Hair follicle dermal papilla cell (primary cell): ENCODE data around the gene RNF149. TPM values are rescaled to one million over a fixed set of nuclear protein-coding genes. Genes with fewer than 3 reads are reported as not detected.

ENCODE experiments used
- small RNA-seq: library from RNA; depleted of rRNA; stranded (forward); fragments of <200 nt; gene quantifications from one replicate; pipeline ENCODE3, GENCODE V24; 2012
- total RNA-seq: library from RNA; depleted of rRNA; stranded (reverse); fragments of >200 nt; gene quantifications from 2 replicates; pipeline ENCODE4 v1.2.3, GENCODE V29; 2012

Gene RNF149, protein sequence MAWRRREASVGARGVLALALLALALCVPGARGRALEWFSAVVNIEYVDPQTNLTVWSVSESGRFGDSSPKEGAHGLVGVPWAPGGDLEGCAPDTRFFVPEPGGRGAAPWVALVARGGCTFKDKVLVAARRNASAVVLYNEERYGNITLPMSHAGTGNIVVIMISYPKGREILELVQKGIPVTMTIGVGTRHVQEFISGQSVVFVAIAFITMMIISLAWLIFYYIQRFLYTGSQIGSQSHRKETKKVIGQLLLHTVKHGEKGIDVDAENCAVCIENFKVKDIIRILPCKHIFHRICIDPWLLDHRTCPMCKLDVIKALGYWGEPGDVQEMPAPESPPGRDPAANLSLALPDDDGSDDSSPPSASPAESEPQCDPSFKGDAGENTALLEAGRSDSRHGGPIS
- 53.1 and 68.2 TPM in 2 replicates for total RNA-seq

DNA sequence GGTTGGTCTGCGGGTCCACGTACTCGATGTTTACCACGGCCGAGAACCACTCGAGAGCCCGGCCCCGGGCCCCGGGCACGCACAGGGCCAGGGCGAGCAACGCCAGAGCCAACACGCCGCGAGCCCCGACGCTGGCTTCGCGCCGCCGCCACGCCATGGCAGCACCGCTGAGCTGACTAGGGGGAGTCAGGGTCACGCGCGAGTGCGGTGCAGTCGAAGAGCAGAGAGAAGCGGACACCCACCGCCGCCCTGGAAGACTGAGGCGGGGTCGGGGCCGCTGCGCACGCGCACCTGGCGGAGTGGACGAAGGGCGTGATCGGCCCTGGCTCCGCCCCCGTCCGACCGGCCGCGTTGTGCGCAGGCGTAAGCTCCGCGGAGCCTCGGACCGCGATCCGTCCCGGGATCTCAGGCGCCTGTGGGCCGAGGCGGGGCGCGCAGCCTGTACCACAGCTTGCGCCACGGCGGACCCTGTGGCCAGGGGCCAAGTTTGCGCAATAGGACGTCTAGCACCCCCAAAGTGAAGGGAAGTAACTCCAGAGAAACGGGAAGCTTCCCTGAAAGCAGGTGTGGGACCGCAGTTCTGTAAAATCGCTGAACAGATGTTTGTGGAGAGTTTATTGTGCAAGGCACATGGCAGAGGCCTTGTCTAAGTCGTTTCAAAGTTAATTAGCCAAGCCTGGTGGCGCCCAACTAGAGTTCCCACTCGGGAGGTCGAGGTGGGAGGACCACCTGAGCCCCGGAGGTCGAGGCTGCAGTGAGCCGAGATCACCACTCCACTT lies at the start of gene RNF149:
Gene RNF149, minus strand, starts transcription at position 270 of the 779 bp plus-strand sequence. Its CDS starts 113 bp downstream, at position 157.

DNA sequence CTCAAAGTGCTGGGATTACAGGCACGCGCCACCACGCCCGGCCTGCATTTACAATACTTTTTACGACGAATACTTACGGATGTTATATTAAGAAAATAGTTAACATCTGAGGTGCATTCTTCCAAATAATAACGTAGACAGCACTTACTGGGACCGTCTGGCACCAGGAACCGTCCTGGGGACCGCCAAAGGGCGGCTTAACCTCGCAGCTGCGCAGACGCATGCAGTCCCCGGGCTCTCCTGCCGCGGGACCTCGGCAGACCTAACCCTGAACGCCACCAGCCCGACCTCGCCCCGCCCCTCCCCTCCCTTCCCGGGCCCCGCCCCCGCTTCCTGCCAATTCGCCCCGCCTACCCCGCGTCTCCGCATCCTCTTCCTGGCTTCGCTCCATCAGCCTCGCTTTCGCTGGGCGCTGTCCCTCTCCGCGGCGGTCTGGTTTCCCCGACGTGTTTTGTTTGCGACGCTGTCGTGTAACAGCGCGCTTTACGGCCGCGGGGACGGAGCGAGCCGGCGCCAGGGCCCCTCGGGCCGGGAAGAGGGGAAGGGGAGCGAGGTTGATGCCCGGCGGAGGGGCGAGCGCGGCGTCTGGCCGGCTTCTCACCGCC lies 56.0 kb downstream of the RNF149 start, which contains the start of gene CNOT11:
Gene CNOT11, plus strand, starts transcription at position 479 of the 605 bp plus-strand sequence. Its CDS starts 79 bp downstream, at position 558.

Small RNA genes lying within 50 kb of the gene (small RNA-seq; reads per million reads assigned to genes)
- gene MIR5696 (not detected), gene SNORD89 (27.2 reads per million, percentile 96 among the genes with 10 or more reads in this experiment)

Other genes starting within 250 kb of the RNF149 start
- gene TBC1D8, start 157.3 kb downstream of the RNF149 start, total RNA-seq: 16.4 and 23.6 TPM in 2 replicates
- gene CNOT11, start 55.8 kb downstream of the RNF149 start, total RNA-seq: 45.2 and 47.4 TPM in 2 replicates
- under 0.01 and 0.32 TPM in 2 replicates for gene CREG2, start 78.8 kb upstream of the RNF149 start, total RNA-seq
- 6.8 and 17.0 TPM in 2 replicates for gene RFX8, start 166.4 kb upstream of the RNF149 start, total RNA-seq